H9 (cell line): ENCODE results near the gene ISY1. TPM values are rescaled to one million over a fixed set of nuclear protein-coding genes. Genes with fewer than 3 reads are reported as not detected.

Experiments used
- DNase-seq: peaks from one replicate; pipeline ENCODE4 v3.0.0-alpha.2; 2017
- H2AFZ ChIP-seq: one replicate; pipeline ENCODE4 v1.6.1; 2013; ENCODE audit warnings: mild to moderate bottlenecking, low read length, control low read depth, moderate library complexity
- H2AK5ac ChIP-seq: 2 replicates; pipeline ENCODE4 v1.6.1; 2013; ENCODE audit warnings: low read length, control low read depth, mixed read lengths; ENCODE audit not compliant: insufficient read length
- H2BK120ac ChIP-seq: one replicate; pipeline ENCODE4 v1.6.1; 2013; ENCODE audit warnings: low read depth, mild to moderate bottlenecking, low read length, control low read depth, inconsistent platforms; ENCODE audit not compliant: poor library complexity, severe bottlenecking
- H2BK12ac ChIP-seq: 2 replicates; pipeline ENCODE4 v1.6.1; 2013; ENCODE audit warnings: low read length, control low read depth, mixed read lengths, low read depth; ENCODE audit not compliant: insufficient read length
- H2BK15ac ChIP-seq: 2 replicates; pipeline ENCODE4 v1.6.1; 2013; ENCODE audit warnings: low read depth, low read length, control low read depth
- H2BK20ac ChIP-seq: one replicate; pipeline ENCODE4 v1.6.1; 2013; ENCODE audit warnings: low read depth, mild to moderate bottlenecking, low read length, control low read depth, inconsistent platforms; ENCODE audit not compliant: poor library complexity, severe bottlenecking
- H2BK5ac ChIP-seq: 2 replicates; pipeline ENCODE4 v1.6.1; 2013; ENCODE audit warnings: low read length, control low read depth, mixed read lengths; ENCODE audit not compliant: insufficient read length
- H3K14ac ChIP-seq: 2 replicates; pipeline ENCODE4 v1.6.1; 2013; ENCODE audit warnings: low read length, control low read depth; ENCODE audit not compliant: insufficient read depth
- H3K18ac ChIP-seq: 2 replicates; pipeline ENCODE4 v1.6.1; 2013; ENCODE audit warnings: low read depth, mild to moderate bottlenecking, mixed read lengths, low read length, control low read depth; ENCODE audit not compliant: insufficient read length
- H3K23ac ChIP-seq: 2 replicates; pipeline ENCODE4 v1.6.1; 2013; ENCODE audit warnings: low read length, control low read depth, mixed read lengths, low read depth; ENCODE audit not compliant: insufficient read length
- H3K23me2 ChIP-seq: 2 replicates; pipeline ENCODE4 v1.6.1; 2013; ENCODE audit warnings: low read depth, mild to moderate bottlenecking, mixed read lengths, low read length, control low read depth; ENCODE audit not compliant: insufficient read length, poor library complexity, severe bottlenecking
- H3K27ac ChIP-seq: 2 replicates; pipeline ENCODE4 v1.5.1; 2013; ENCODE audit warnings: low read length, control low read depth, mixed read lengths, low read depth; ENCODE audit not compliant: insufficient read length
- H3K27me3 ChIP-seq: 2 replicates; pipeline ENCODE4 v1.6.1; 2013; ENCODE audit warnings: low read length, control low read depth, inconsistent platforms; ENCODE audit not compliant: insufficient read depth
- H3K4ac ChIP-seq: 2 replicates; pipeline ENCODE4 v1.6.1; 2013; ENCODE audit warnings: low read depth, mild to moderate bottlenecking, control low read depth, inconsistent platforms, low read length, moderate library complexity
- H3K4me1 ChIP-seq: 2 replicates; pipeline ENCODE4 v1.6.1; 2013; ENCODE audit warnings: low read length, control low read depth, inconsistent platforms; ENCODE audit not compliant: insufficient read depth
- H3K4me2 ChIP-seq: 2 replicates; pipeline ENCODE4 v1.6.1; 2013; ENCODE audit warnings: low read length, control low read depth, mixed read lengths; ENCODE audit not compliant: insufficient read length, insufficient read depth
- H3K56ac ChIP-seq: 2 replicates; pipeline ENCODE4 v1.6.1; 2013; ENCODE audit warnings: low read depth, mild to moderate bottlenecking, mixed read lengths, low read length, control low read depth; ENCODE audit not compliant: insufficient read length
- H3K79me1 ChIP-seq: 2 replicates; pipeline ENCODE4 v1.6.1; 2013; ENCODE audit warnings: low read depth, mild to moderate bottlenecking, moderate library complexity, low read length, control low read depth, inconsistent platforms; ENCODE audit not compliant: insufficient read depth, poor library complexity, severe bottlenecking
- H3K79me2 ChIP-seq: 2 replicates; pipeline ENCODE4 v1.6.1; 2013; ENCODE audit warnings: low read length, control low read depth, inconsistent platforms; ENCODE audit not compliant: insufficient read depth
- H3K9ac ChIP-seq: 2 replicates; pipeline ENCODE4 v1.6.1; 2013; ENCODE audit warnings: low read length, control low read depth, mixed read lengths; ENCODE audit not compliant: insufficient read length; ENCODE audit errors: extremely low read depth
- H3K9me3 ChIP-seq: one replicate; pipeline ENCODE4 v1.6.1; 2013; ENCODE audit warnings: low read depth, low read length, inconsistent platforms; ENCODE audit not compliant: control insufficient read depth
- H3T11ph ChIP-seq: one replicate; pipeline ENCODE4 v1.6.1; 2013; ENCODE audit warnings: mild to moderate bottlenecking, low read length, control low read depth, inconsistent platforms
- H4K20me1 ChIP-seq: one replicate; pipeline ENCODE4 v1.6.1; 2013; ENCODE audit not compliant: control insufficient read depth, insufficient read length, insufficient read depth
- H4K5ac ChIP-seq: 2 replicates; pipeline ENCODE4 v1.6.1; 2013; ENCODE audit warnings: low read depth, mild to moderate bottlenecking, mixed read lengths, low read length, control low read depth; ENCODE audit not compliant: insufficient read length
- H4K8ac ChIP-seq: replicated peaks from 2 replicates; pipeline ENCODE4 v1.6.1; 2013; ENCODE audit warnings: low read length, control low read depth, mixed read lengths, low read depth; ENCODE audit not compliant: insufficient read length
- H4K91ac ChIP-seq: 2 replicates; pipeline ENCODE4 v1.6.1; 2013; ENCODE audit warnings: low read depth, mild to moderate bottlenecking, moderate library complexity, mixed read lengths, low read length, control low read depth; ENCODE audit not compliant: insufficient read length
- H3K27ac Mint-ChIP-seq, 3 experiments: 2 replicates in 2 of 3; 3 replicates in 1 of 3; pipeline ENCODE4 v1.8.0; 2020 to 2021; ENCODE audit warnings: mixed read lengths in 3 of 3, mild to moderate bottlenecking in 1 of 3, moderate library complexity in 1 of 3
- H3K27me3 Mint-ChIP-seq: 2 replicates; pipeline ENCODE4 v1.8.0; 2021; ENCODE audit warnings: low read depth, mild to moderate bottlenecking, moderate library complexity, mixed read lengths
- H3K36me3 Mint-ChIP-seq, 3 experiments: 2 replicates in 2 of 3; 3 replicates in 1 of 3; pipeline ENCODE4 v1.8.0; 2020 to 2021; ENCODE audit warnings: low read depth in 3 of 3, mixed read lengths in 3 of 3; ENCODE audit not compliant: insufficient read depth in 1 of 3
- H3K4me1 Mint-ChIP-seq, 2 experiments: 2 replicates each; pipeline ENCODE4 v1.8.0; 2020; ENCODE audit warnings: mixed read lengths in 2 of 2
- H3K4me3 Mint-ChIP-seq, 2 experiments: 2 replicates in 1 of 2; 3 replicates in 1 of 2; pipeline ENCODE4 v1.8.0; 2020 to 2021; ENCODE audit warnings: mild to moderate bottlenecking in 2 of 2, mixed read lengths in 2 of 2, moderate library complexity in 1 of 2
- H3K9me3 Mint-ChIP-seq, 2 experiments: 2 replicates in 1 of 2; 3 replicates in 1 of 2; pipeline ENCODE4 v1.8.0; 2020; ENCODE audit warnings: mild to moderate bottlenecking in 2 of 2, mixed read lengths in 2 of 2, moderate library complexity in 1 of 2
- CTCF ChIP-seq: fragments of 200-600 bp; sonication (generic); conservative IDR thresholded peaks from 3 replicates; pipeline ENCODE4 v1.8.0; 2021; ENCODE audit warnings: antibody characterized with exemption, mild to moderate bottlenecking
- WGBS: extraction: QIAGEN DNeasy Blood & Tissue Kit; methylation state at CpG from one replicate; pipeline ENCODE4 v1.1.7; 2013; ENCODE audit warnings: missing lambda C conversion rate, low lambda C conversion rate, mixed read lengths; ENCODE audit not compliant: insufficient read length; ENCODE audit errors: extremely low coverage; 5-methylcytosine and 5-hydroxymethylcytosine counted together
- total RNA-seq: library from RNA; stranded (reverse); gene quantifications from 2 replicates; pipeline ENCODE4 v1.2.1, GENCODE V29; 2021

The ISY1 gene
- total RNA-seq, 1 experiment from 2014 or later = 28.1 TPM

- no peak within 1 kb of the TSS for H3T11ph ChIP-seq
- no peaks in the 10 kb centered on the region for H3K9me3 Mint-ChIP-seq
- H3K18ac ChIP-seq = no peak within 1 kb of the TSS
- H3K4me1 Mint-ChIP-seq = peaks cover 31 to 36% of the 10 kb centered on the region in 2 experiments
- peak within 1 kb of the TSS; percentile 87 to 90 (median 89); a peak in 5 of 7 replicates for H3K27ac Mint-ChIP-seq
- no CpG with 5 or more reads among the region's 60 CpGs for whole genome bisulfite sequencing
- H3K56ac ChIP-seq = no peak within 1 kb of the TSS
- H3K9me3 ChIP-seq = no peaks in the 10 kb centered on the region
- H3K14ac ChIP-seq = peak within 1 kb of the TSS; percentile 75; the same call in 1 of the 2 replicates
- H3K4me3 Mint-ChIP-seq = peak within 1 kb of the TSS; percentile 82 to 91
- H2BK15ac ChIP-seq = no peak within 1 kb of the TSS; the same call in 1 of the 2 replicates
- H2BK12ac ChIP-seq = no peak within 1 kb of the TSS
- H4K20me1 ChIP-seq = no peaks in the 10 kb centered on the region
- H3K9ac ChIP-seq = peak within 1 kb of the TSS; percentile 30
- H4K8ac ChIP-seq = no peak within 1 kb of the TSS
- peaks cover 0 to 4% (median 3%) of the 10 kb centered on the region in 3 experiments; a peak in 5 of 7 replicates for H3K36me3 Mint-ChIP-seq
- peaks cover 10% of the 10 kb centered on the region; the same call in 1 of the 2 replicates for H3K79me2 ChIP-seq
- no peak for TF ChIP-seq CTCF
- peaks cover 10% of the 10 kb centered on the region for H3K23me2 ChIP-seq
- no peak within 1 kb of the TSS for H4K91ac ChIP-seq
- H3K23ac ChIP-seq = no peak within 1 kb of the TSS
- H2BK20ac ChIP-seq = no peak within 1 kb of the TSS
- peak; percentile 99 for DNase-seq
- H3K27ac ChIP-seq = peak within 1 kb of the TSS; percentile 90
- H2AFZ ChIP-seq = no peak within 1 kb of the TSS
- no peaks in the 10 kb centered on the region for H3K27me3 ChIP-seq
- H3K4me2 ChIP-seq = peak within 1 kb of the TSS; percentile 84
- no peak within 1 kb of the TSS for H3K4ac ChIP-seq
- H2BK5ac ChIP-seq = no peak within 1 kb of the TSS
- no peaks in the 10 kb centered on the region; the same call in none of the 2 replicates for H3K27me3 Mint-ChIP-seq
- H3K4me1 ChIP-seq = no peaks in the 10 kb centered on the region
- H3K79me1 ChIP-seq = no peaks in the 10 kb centered on the region
- no peak within 1 kb of the TSS for H4K5ac ChIP-seq
- H2AK5ac ChIP-seq = no peak within 1 kb of the TSS
- H2BK120ac ChIP-seq = no peak within 1 kb of the TSS
These were observed 39.0 kb downstream of the ISY1 start, which contains the start of gene RAB43 for GRCh38 chr3:129121792-129122411. TSS of gene RAB43 (minus strand) at chr3:129121804. CDS start at chr3:129121489, 315 bp downstream.
